ENCODE measurements around the gene MYLK4.

MYLK4 gene

DNA sequence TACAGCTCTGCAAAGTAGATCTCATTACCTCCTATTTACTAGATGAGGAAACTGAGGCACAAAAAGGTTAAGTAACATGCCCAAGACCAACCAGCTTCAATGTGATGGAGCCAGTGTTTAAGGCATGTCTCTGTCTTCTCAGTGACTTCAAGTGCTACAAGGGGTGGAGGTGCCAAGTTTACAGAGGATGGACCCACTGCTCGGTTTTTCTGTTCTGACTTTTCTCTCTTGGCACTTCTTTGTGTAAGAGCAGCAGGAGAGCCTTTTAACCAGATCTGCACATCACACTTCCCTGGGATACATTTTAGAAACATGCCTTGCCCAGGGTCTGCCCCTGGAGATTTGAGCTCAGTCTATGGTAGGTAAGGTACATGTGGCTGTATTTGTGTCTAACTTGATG lies 24.3 kb upstream of the MYLK4 start:
- H3F3A ChIP-seq (ENCODE audit: control insufficient read depth, insufficient read depth): no peaks in the 10 kb centered on the region
- H3K4me3 ChIP-seq (ENCODE audit: low read length): no peak overlapping the region
- H4K20me1 ChIP-seq (ENCODE audit: control insufficient read depth, insufficient read depth, low read depth, low read length): peaks cover 12% of the 10 kb centered on the region; the same call in 1 of the 2 replicates
- no peaks in the 10 kb centered on the region for H3K4me1 ChIP-seq (ENCODE audit: control insufficient read depth, low read length)
- no peaks in the 10 kb centered on the region for H3K9me3 ChIP-seq (ENCODE audit: control insufficient read depth, insufficient read depth, low read length)
- no peak overlapping the region for H3K4me2 ChIP-seq (ENCODE audit: low read length)
- H3K27me3 ChIP-seq (ENCODE audit: control insufficient read depth, low read length): no peaks in the 10 kb centered on the region
- peaks cover 89% of the 10 kb centered on the region for H3K36me3 ChIP-seq (ENCODE audit: control insufficient read depth, low read length)
- no peaks in the 10 kb centered on the region for H3K9me2 ChIP-seq (replicated peaks; ENCODE audit: control insufficient read depth, low read length)
- no peak overlapping the region for H3K27ac ChIP-seq (ENCODE audit: low read depth, low read length)
- H3K79me2 ChIP-seq (ENCODE audit: control insufficient read depth, low read length): peaks cover 99% of the 10 kb centered on the region
- TF ChIP-seq, protein P1, sequence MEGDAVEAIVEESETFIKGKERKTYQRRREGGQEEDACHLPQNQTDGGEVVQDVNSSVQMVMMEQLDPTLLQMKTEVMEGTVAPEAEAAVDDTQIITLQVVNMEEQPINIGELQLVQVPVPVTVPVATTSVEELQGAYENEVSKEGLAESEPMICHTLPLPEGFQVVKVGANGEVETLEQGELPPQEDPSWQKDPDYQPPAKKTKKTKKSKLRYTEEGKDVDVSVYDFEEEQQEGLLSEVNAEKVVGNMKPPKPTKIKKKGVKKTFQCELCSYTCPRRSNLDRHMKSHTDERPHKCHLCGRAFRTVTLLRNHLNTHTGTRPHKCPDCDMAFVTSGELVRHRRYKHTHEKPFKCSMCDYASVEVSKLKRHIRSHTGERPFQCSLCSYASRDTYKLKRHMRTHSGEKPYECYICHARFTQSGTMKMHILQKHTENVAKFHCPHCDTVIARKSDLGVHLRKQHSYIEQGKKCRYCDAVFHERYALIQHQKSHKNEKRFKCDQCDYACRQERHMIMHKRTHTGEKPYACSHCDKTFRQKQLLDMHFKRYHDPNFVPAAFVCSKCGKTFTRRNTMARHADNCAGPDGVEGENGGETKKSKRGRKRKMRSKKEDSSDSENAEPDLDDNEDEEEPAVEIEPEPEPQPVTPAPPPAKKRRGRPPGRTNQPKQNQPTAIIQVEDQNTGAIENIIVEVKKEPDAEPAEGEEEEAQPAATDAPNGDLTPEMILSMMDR (IDR thresholded peaks at IDR 0.05; ENCODE audit: low read depth, low read length, poor library complexity, severe bottlenecking): no peak
- TF ChIP-seq EZH2phosphoT487 (IDR thresholded peaks at IDR 0.05; ENCODE audit: borderline replicate concordance, low read length): no peak

DNA sequence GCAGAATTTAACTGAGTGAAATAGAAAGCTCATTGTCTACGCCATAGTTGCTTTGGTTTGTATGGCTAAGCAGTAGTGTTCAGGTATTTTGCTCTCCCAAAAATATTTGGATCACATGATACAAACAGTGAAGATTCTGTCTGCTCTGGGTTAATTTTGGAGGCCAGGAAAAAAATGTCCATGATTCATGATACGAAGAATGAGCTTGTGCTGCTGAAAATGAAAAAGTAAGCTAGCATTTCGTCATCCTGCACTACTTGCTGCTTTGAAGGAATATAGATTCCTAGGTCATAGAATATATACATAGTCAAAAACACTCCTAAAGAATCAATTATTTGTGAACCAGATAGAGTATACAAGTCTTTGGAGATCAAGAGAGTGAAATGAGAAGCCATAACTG lies 22.7 kb upstream of the MYLK4 start:
- peaks cover 9% of the 10 kb centered on the region for H3K4me1 ChIP-seq (ENCODE audit: control insufficient read depth, low read length)
- no peaks in the 10 kb centered on the region for H3K9me3 ChIP-seq (ENCODE audit: control insufficient read depth, insufficient read depth, low read length)
- H3F3A ChIP-seq (ENCODE audit: control insufficient read depth, insufficient read depth): no peaks in the 10 kb centered on the region
- H3K4me2 ChIP-seq (ENCODE audit: low read length): no peak overlapping the region
- H3K36me3 ChIP-seq (ENCODE audit: control insufficient read depth, low read length): peaks cover 86% of the 10 kb centered on the region
- H3K4me3 ChIP-seq (ENCODE audit: low read length): no peak overlapping the region
- H3K27me3 ChIP-seq (ENCODE audit: control insufficient read depth, low read length): no peaks in the 10 kb centered on the region
- no peak for TF ChIP-seq EZH2phosphoT487 (IDR thresholded peaks at IDR 0.05; ENCODE audit: borderline replicate concordance, low read length)
- TF ChIP-seq, protein P1 (IDR thresholded peaks at IDR 0.05; ENCODE audit: low read depth, low read length, poor library complexity, severe bottlenecking): no peak
- no peak overlapping the region for H3K27ac ChIP-seq (ENCODE audit: low read depth, low read length)
- H3K9me2 ChIP-seq (replicated peaks; ENCODE audit: control insufficient read depth, low read length): no peaks in the 10 kb centered on the region
- peaks cover 99% of the 10 kb centered on the region for H3K79me2 ChIP-seq (ENCODE audit: control insufficient read depth, low read length)
- peaks cover 22% of the 10 kb centered on the region for H4K20me1 ChIP-seq (ENCODE audit: control insufficient read depth, insufficient read depth, low read depth, low read length)

DNA sequence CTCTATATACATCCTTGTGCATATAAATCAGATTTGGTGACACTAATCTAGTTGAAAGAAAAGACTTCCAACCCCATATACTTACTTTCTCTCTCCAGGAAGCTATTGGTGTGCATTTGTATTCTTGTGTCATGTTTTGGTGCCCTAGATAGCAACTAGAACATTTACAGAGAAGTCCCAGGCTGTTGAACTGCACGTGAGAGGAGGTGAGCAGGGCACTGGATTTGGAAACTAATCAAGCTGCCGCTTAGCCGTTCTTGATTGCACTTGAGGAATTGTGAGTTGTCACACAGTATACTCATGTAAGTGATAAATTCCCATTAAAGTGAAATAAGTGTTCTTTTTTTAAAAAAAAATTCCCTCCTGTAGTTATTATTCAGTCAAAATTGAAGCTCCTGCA lies 22.1 kb upstream of the MYLK4 start:
- no peak for TF ChIP-seq EZH2phosphoT487 (IDR thresholded peaks at IDR 0.05; ENCODE audit: borderline replicate concordance, low read length)
- TF ChIP-seq, protein P1 (IDR thresholded peaks at IDR 0.05; ENCODE audit: low read depth, low read length, poor library complexity, severe bottlenecking): no peak
- Histone ChIP-seq H3K79me2 (ENCODE audit: control insufficient read depth, low read length) (peaks cover 99% of the 10 kb centered on the region), H3K4me2 (ENCODE audit: low read length) (no peak overlapping the region), H3K9me3 (ENCODE audit: control insufficient read depth, insufficient read depth, low read length) (no peaks in the 10 kb centered on the region), H3K27ac (ENCODE audit: low read depth, low read length) (no peak overlapping the region), H3K27me3 (ENCODE audit: control insufficient read depth, low read length) (no peaks in the 10 kb centered on the region), H3F3A (ENCODE audit: control insufficient read depth, insufficient read depth) (no peaks in the 10 kb centered on the region), H4K20me1 (ENCODE audit: control insufficient read depth, insufficient read depth, low read depth, low read length) (peaks cover 27% of the 10 kb centered on the region), H3K4me1 (ENCODE audit: control insufficient read depth, low read length) (peaks cover 15% of the 10 kb centered on the region), H3K36me3 (ENCODE audit: control insufficient read depth, low read length) (peaks cover 86% of the 10 kb centered on the region), H3K9me2 (replicated peaks; ENCODE audit: control insufficient read depth, low read length) (no peaks in the 10 kb centered on the region), H3K4me3 (ENCODE audit: low read length) (no peak overlapping the region)
